GM18507 (cell line): ENCODE results near the gene LAMTOR1.
A peak's percentile ranks its signal among the peaks of the same experiment; 100 is the strongest.

ENCODE experiments used
- DNase-seq: peaks from one replicate; pipeline ENCODE4 v3.0.0; 2011; ENCODE audit warnings: low read depth; ENCODE audit not compliant: insufficient read length; ENCODE audit errors: extremely low spot score
- FAIRE-seq: peaks from 2 replicates; lab custom pipeline; 2011; peaks lifted over from hg19 to GRCh38; lab: Jason Lieb, UNC

The LAMTOR1 gene

DNA sequence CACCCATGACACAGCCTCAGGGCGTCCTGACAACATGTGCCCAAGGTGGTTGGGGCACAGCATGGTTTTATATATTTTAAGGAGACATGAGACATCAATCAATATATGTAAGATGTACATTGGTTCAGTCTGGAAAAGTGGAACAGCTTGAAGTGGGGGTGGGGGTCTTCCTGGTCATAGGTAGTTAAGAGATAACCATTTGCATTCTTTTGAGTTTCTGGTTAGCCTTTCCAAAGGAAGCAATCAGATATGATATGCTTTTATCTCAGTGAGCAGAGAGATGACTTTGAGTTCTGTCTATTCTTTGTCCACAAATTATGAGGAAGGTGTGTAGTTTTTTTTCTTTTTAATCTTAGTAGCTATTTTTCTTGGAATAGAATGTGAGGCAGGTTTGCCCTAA lies 19.5 kb upstream of the LAMTOR1 start:
- DNase-seq: no peak
- FAIRE-seq: no peak

DNA sequence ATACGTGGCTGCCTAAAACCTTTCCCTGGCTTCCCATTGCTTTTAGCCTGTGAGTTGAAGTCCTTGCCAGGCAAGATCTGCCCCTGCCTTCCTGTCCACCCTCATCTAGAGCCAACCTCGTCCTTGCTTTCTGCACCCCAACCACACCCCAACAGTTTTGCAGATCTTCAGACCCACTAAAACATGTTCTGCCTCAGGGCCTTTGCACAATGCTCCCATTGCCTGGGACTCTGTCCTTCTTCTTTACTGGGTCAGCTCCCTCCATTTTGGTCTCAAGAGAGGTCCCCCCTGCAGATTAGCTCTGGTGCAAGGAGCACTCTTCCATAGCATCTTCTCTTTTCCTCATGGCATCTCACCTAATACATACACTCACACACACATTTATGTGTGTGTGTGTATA lies 17.8 kb upstream of the LAMTOR1 start:
- FAIRE-seq (no peak), DNase-seq (no peak)

DNA sequence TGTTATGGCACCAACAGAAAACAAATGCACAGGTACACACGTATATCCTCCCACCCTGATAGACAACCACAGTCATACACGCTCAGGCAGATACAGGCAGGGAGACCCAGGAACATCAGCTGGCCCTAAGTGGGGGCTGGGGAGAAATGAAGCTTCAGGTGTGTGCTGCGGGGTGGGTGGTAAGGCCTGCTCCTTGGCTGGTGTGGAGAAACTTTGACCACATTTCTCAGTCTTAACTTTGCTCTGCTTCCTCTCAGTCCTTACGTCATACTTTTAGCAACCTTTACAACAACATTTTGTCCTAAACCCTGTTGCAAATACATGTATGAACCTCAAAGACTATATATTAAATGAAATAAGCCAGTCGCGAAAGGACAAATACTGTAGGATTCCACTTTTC lies 16.1 kb upstream of the LAMTOR1 start:
- FAIRE-seq (no peak), DNase-seq (no peak)

DNA sequence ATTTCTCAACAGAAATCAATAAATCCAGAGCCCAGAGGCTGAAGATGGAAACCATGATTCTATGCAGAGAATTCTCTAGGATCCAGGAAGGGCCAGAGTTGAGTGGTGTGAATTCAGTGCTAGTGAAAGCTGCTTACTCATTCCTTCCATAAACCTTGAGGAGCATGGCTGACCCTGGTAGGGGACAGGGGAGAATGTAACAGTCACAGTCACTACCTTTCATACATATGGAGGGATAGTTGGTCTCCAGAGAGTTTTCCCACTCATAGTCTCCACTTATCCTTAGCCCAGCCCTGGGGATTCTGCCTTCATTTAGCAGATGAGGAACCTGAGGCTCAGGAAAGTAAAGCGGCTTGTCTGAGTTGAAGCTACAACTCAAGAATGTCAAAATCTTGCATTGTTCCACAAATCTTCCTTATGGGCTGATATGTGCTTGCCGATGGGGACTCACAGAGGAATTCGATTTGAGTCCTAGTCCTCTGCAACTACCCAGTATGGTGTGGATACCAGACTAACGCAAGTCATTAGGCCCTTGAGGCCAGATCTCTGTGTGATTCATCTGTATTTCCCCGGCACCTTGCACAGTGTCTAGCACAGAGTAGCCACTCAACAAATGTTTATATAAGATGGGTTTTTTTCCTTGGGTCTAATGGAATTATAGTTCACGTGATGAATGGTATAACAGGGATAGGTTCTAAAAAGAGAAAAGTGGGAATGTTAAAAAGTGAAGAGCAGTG lies 13.1 kb upstream of the LAMTOR1 start:
- no peak for DNase-seq
- no peak for FAIRE-seq

DNA sequence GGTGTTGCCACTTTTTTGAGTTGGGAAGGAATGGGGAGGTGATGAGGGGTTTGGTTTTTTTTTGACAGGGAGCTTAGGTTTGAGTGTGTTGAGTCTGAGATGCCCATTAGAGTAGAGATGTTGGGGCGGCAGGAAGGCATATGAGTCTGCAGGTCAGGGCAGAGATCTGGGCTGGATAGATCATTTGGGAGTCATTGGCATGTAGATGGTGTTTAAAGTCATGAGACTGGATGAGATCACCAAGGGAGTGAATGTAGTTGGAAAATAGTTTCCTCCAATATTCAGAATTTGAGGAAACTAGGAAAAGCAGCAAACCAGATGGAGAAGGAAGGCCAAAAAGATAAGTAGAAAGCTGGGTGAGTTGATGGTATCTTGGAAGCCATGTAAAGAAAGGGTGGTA lies 11.5 kb upstream of the LAMTOR1 start:
- FAIRE-seq (no peak), DNase-seq (no peak)

DNA sequence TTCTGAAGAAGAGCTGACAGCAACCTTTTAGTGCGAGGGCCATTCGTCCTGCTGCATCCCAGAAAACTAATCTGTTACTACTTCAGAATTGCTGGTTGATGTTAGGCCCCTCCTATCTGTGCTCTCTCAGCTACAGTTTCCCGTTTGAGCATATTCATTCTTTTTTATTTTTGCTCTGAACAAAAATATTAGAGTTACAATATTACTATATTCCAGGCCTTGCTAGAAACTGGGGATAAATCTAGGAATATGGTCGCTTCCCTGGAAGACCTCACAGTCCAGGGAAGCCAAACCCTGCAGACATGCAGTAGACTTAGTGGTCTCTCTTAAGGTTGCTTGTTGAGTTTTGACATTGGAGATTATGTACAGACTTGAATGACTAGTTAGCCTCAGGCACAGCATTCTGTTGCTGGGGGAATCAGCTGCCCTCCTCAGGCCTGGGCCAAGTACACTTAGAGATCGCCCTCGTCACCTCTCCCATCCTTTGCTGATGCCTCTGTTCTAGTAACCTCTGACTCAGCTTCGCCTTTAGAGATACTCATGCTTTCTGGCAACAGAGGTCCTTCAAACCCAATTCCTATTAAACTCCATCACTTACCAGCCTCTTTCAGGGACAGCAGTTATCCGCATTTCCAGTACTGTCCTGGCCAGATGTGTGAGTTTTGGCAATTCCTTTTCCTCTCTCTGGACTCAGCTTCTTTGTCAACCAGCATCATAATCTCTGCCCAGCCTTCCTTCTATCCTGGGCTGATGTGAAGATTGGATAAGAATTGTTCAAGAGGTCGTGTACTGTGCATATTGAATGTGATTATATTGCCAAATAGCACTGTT lies 10.1 kb upstream of the LAMTOR1 start:
- no peak for FAIRE-seq
- no peak for DNase-seq

DNA sequence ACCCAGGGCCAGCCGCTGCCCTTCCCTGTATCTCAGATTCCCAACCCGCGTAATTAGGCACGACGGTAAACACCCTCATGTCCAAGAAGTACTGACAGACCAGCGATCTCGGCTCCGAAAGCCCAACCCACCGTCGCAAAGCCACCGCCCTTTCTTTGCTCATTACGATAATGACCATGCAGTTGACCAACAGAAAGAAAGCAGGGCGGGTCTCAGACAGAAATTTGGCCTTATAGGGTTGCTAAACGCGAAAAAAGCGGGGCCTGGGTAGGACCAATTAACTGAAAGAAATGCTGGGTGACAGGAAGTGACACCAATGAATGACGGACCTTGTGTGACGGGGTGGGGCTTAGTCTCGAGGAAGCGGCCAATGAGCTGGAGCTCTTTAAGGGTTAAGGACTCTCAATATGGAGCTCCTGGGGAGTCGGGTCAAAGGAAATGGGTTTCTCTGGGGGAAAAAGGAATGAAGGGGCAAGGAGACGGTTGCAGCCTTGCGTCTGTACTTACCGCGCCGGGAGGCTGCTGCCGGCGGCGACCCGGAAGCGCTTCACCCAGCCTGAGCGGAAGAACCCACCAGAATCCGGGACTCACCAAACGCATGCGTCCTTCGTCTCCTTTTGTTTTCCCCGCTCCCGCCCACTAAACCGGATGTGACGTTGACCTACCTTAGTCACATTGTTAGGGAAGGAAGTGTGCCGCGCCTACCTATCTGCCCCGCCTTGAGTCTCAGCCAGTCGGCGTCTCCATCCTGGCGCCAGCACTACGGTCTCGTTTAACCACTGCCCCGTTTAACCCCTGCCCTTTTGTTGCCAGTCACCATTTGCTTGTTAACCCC lies 9.3 kb upstream of the LAMTOR1 start, which contains the start of gene ANAPC15:
TSS of gene ANAPC15 (minus strand) at position 553 of the 835 bp plus-strand sequence. CDS start 1,419 bp downstream, outside the sequence.
- DNase-seq (peak; percentile 83), FAIRE-seq (peak; percentile 98)

DNA sequence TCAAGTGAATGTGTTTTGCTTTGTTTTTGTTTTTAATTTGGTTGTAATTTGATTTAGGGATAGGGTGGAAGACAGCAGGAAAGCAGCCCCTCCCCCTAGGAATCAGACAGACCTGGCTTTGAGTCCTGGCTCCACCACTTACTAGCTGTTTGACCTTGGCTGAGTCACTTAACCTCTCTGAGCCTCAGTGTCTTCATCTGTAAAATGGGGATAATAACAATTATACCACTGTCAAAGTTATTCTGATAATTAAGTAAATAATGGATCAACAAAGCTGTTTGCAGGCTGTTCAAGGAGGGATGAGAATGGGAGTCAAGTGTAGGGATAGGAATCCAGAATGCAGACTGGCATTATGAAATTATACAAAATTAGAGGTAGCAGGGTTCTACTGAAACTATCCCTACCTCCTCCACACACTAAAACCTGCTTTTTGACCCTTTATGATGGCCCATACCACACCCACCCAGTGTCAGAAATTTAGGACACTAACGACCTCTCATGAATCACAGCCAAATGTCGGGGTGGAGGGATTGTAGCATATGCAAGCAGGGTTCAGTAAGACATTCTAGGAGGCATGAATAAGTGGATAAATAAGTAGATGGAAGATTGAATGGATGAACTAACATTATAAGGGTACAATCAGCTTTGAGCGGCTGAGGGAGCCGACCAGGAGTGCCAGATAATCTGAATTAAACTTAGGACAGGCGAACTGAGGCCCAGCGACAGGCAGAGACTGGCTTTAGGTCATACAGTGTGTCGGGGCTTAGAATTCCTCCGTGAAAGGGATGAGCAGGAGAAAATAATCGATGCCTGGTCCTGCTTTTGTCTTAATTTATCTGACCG lies 8.4 kb upstream of the LAMTOR1 start:
- FAIRE-seq: no peak
- no peak for DNase-seq

DNA sequence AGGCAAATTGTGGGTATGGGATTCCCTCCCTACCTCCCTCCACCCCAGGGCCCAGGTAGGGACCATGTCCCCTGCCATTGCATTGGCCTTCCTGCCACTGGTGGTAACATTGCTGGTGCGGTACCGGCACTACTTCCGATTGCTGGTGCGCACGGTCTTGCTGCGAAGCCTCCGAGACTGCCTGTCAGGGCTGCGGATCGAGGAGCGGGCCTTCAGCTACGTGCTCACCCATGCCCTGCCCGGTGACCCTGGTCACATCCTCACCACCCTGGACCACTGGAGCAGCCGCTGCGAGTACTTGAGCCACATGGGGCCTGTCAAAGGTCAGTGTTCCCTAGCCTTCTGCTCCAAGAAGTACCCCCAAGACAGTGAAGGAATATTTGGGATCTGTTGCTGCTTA lies 2.8 kb upstream of the LAMTOR1 start, which contains the start of gene TOMT:
TSS of gene TOMT (plus strand) at position 37 of the 400 bp plus-strand sequence. CDS start at position 65, 28 bp downstream.
- DNase-seq (no peak), FAIRE-seq (no peak)

DNA sequence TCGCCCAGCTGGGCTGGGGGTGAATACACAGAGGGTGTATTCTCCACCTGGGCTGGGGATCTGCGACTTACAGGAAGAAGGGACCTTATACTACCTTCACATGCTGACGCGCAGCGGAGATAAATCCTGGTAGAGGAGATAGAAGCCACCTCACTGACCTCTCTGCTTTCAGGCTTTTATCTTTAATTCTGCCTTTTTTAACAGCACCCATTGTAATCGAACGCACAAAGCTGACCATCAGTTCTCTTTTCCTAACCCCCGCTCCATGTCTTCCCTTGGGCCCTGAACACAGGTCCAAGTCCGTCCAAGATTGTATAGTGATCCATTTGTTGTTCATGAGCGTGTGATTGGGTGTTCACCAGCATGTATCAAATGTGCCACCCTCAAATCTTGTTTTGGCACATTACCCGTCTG lies 664 bp upstream of the LAMTOR1 start:
- FAIRE-seq (no peak), DNase-seq (no peak)

DNA sequence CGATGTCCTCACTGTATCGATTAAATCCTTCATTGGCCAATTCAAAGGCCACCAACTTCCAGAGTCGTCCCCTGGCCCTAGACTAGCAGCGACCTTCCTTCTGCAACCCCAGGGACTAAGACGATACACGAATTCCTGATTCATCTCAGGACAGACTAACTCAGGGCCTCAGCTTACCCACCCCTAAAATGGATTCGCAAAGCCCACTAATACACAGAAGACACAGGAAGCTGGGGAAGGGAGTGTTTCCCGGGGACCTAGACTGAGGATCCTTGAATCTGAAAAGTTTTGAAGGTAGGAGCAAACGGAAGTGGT lies 509 bp downstream of the LAMTOR1 start:
- FAIRE-seq: no peak
- no peak for DNase-seq

DNA sequence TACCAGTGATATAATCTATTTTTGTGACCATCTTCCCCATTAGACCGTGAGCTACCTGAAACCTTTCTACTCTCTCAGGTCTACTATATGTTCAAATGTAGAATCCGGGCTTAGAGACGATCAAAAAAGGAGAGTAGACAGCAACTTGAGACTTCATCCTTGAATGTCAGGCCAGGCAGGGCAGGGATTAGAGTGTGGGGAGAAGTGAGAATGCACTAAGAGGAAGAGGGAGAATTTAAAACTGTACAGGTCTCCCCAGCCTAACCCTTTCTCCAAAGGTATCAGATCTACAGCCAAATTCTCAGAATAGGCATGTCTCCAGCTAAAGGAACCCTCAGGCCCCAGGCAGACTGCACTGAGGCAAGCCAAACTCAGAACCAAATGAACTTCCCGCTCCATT lies 935 bp downstream of the LAMTOR1 start:
- FAIRE-seq (no peak), DNase-seq (no peak)

DNA sequence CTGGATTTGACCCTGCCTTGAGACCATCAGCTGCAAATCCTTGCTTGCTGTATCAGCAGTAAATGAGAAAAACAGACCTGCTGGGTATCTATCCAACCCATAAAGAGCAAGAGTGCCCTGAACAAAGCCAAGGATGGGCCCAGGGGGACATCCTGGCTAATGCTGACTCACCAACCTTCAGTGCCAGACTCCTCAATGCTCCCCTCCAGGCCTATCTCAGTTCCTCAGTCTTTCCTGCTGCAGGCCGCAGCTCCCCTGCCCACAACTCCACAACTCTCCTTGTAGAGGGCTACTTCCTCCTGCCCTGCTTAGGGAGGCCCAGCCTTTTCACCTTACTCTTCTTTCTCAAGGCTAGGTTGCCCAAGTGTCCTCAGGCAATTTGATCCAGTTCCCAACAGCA lies 2.6 kb downstream of the LAMTOR1 start:
- no peak for DNase-seq
- FAIRE-seq: no peak

DNA sequence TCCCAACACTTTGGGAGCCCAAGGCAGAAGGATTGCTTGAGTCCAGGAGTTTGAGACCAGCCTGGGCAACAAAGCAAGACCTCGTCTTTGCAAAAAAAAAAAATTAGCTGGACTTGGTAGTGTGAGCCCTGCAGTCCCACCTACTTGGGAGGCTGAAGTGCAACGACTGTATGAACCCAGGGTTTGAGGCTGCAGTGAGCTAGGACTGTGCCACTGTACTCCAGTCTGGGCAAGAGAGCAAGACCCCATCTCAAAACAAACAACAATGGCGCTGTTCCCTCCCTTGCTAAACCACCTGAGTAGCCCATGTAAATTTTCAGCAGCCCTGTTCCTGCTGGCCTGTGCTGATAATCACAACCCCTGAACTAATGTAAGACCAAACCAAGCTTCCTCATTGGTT lies 3.1 kb downstream of the LAMTOR1 start:
- no peak for DNase-seq
- FAIRE-seq: no peak

DNA sequence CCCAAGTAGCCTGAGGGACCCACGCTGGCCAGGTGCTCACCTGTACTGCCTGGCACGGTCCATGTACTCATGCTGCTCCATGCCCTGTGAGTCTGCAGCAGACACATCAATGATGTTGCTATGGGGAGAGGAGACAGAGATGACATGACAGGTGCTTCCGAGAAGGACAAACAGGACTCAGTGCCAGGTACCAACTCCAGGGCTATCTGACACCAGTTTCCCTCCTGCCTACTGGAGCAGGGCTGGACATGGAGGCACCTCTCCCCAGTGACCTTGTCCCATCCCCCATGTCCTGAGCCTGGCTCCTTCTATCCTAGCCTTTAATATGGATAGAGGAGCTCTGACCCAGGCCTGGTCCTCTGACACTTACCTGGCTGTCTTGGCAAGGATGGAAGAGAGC lies 4.4 kb downstream of the LAMTOR1 start:
- DNase-seq (no peak), FAIRE-seq (no peak)

DNA sequence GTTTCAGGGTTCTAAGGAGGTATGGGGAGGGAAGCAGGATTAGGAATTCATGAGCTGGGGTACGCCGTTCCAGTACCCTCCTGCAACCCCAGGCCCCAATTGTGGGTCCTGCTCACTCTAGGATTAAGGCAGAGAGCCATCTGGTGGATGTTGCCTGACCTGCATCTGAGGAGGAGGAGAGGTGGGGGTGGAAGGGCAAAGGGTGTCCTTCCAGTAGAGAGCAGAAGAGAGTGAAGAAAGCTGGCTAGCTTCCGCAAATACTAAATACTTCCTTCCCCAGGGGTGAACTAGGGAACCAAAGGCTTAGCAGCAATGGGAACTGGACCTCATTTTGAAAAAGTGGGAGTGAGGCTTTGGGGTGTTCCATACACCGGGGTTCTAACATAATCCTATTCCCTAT lies 11.8 kb downstream of the LAMTOR1 start:
- FAIRE-seq (peak; percentile 74), DNase-seq (peak; percentile 30)

DNA sequence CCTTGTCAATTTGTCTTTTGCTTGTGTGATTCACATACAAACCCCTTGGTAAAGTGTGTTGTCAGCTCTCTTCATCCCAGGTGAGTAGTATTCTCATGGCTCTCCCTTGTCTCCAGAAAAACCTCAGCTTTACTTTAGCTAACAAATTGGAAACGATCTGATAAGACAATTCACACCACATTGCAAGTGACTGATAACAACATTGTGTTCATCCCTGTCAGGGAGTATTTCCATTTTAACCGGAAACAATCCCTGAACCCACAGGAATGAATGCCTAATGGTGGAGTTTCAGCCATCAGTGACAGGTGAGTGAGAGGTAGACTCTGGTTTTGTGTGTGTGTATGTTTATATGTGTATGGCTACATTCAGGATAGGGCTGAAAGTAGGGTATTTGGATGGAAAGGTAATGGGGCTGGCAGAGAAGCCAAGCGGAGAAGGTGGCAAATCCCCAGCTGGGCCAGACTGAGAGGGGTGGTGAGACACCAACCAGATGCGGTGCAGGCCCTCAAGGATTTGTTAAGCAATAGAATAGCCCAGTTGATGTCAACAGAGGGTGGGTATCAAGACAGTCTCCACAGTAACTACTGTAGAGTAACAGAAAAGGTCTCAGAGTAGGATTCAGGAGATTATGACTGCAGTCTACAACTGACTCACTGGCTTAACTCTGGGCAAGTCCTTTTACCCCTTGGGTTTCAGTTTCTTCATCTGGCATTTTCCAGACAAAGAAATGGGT lies 14.9 kb downstream of the LAMTOR1 start:
- no peak for FAIRE-seq
- DNase-seq: no peak

DNA sequence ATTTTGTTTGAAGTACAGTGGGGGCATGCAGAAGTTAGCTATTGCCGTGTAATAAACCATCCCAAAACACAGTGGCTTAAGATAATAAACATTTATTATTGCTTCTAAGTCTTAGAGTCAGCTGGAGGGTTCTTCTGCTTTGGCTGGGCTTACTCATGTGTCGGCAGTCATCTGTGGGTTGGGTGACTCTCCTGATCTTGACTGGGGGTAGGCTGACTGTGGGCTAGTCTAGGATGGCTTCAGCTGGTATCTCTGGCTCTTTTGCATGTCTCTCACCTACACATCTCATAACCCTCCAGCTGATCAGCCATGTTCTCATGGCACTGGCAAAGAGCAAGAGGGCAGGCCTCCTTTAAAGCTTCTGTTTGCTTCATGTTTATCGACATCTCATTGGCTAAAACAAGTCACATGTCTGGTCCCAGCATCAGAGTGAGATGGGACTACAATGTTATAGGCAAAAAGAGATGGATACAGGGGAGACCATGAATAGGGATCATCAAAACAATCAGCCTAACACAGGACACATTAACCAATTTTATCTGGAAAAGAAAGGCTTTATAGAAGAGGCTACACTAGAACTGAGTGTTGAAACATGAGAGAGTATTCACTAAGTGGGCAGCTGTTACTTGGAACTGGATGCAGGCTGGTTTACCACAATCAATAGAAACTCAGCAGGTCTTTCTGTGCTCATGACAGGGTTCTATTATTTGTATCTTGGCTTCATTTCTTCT lies 17.3 kb downstream of the LAMTOR1 start:
- FAIRE-seq (no peak), DNase-seq (no peak)
